Muscle of leg (tissue), 11 donors: ENCODE measurements around the gene LRP5. TPM values are rescaled to one million over a fixed set of nuclear protein-coding genes. Genes with fewer than 3 reads are reported as not detected.
"Not testable (repeated sequence)": the region's sequence is repeated elsewhere in the genome, so short reads cannot be mapped to it uniquely, and the experiment has no call there.

Experiments
- DNase-seq: peaks from one replicate; pipeline ENCODE4 v3.0.0; 2013
- H3K27ac ChIP-seq: one replicate; pipeline ENCODE4 v1.5.1; 2013; ENCODE audit warnings: mild to moderate bottlenecking, low read length, control low read depth
- H3K27me3 ChIP-seq: one replicate; pipeline ENCODE4 v1.6.1; 2013; ENCODE audit warnings: low read length; ENCODE audit not compliant: control insufficient read depth, insufficient read depth
- H3K36me3 ChIP-seq: one replicate; pipeline ENCODE4 v1.6.1; 2013; ENCODE audit warnings: low read length; ENCODE audit not compliant: control insufficient read depth, insufficient read depth
- H3K4me1 ChIP-seq: one replicate; pipeline ENCODE4 v1.6.1; 2013; ENCODE audit warnings: low read length; ENCODE audit not compliant: control insufficient read depth, insufficient read depth
- H3K4me3 ChIP-seq: one replicate; pipeline ENCODE4 v1.5.1; 2013; ENCODE audit warnings: low read length, control low read depth
- H3K9me3 ChIP-seq: replicated peaks from 2 replicates; pipeline ENCODE4 v1.6.1; 2013; ENCODE audit warnings: low read depth, low read length; ENCODE audit not compliant: control insufficient read depth
- WGBS: methylation state at CpG from one replicate; pipeline ENCODE4 v1.1.5; 2013; ENCODE audit warnings: missing lambda C conversion rate; ENCODE audit not compliant: insufficient coverage; 5-methylcytosine and 5-hydroxymethylcytosine counted together
- polyA plus RNA-seq, 8 donors: library from polyadenylated mRNA; unstranded; fragments of 120-200 nt; gene quantifications; one replicate each; pipeline versions ENCODE4 v1.2.1 to v1.2.3, GENCODE V29; 2013; ENCODE audit warnings: inconsistent platforms in 1 of 8, low replicate concordance in 1 of 8; ENCODE audit not compliant: insufficient read length in 8 of 8, insufficient read depth in 1 of 8
- total RNA-seq: library from RNA; stranded (reverse); fragments of 120-200 nt; gene quantifications from one replicate; pipeline ENCODE4 v1.2.4, GENCODE V29; 2013

LRP5 gene
- total and polyA plus RNA-seq, 9 donors = 30.9 to 70.0 (median 65.1) TPM

DNA sequence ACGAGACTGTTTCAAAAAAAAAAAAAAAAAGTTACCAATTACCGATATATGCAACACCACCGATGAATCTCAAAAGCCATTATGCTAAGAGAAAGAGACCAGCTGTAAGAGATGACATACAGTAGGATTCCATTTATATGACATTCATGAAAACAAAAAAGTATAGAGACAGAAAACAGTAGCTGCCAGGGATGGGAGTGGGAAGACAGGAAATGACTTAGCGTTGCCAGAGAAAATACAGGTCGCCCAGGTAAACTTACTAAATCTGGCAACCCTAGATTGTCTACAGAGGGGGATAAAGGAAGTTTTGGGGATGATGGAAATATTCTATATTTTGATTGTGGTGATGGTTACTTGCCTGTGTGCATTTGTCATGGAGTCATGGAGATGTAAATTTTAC, 32.7 kb upstream of the LRP5 start:
- Histone ChIP-seq H3K4me3 (no peak overlapping the region), H3K9me3 (no peaks in the 10 kb centered on the region), H3K36me3 (no peaks in the 10 kb centered on the region), H3K27me3 (no peaks in the 10 kb centered on the region), H3K27ac (no peak overlapping the region), H3K4me1 (no peaks in the 10 kb centered on the region)
- no CpG with 5 or more reads among the region's 5 CpGs for WGBS
- no peak for DNase-seq

DNA sequence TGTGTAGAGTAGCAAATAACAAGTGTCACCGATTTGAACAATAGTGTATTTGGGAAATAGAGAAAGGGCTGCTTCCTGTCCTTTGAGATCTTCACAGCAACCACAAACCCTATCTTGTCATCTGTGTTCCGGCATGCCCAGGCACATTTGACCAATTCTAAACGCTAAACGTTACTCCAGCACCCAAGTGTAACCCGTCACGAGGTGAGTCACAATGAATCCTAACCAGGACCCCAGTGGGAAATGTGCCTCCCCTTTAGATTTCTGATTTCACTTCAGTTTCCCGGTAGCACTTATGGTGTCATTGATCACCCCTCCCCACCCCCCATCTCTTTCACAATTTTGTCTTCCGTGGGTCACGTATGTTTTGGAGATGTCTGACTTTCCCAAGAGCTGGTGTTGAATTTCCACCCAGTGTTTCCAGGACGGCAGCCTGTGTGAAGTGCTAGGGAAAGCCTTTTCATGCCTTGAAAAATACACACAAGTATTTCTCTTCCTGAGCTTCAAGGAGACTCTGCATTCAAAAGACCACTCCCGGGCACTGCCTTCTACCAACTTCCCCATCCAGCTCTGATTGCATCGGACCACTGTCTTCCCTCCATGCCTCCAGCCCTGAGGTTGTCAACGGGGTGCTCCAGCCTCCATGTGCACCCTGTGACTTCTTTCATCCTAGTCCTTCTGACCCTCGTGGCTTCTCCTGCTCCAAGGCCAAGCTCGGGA, 30.1 kb upstream of the LRP5 start:
- 67% methylated on average over 11 of the region's 15 CpGs for WGBS
- no peaks in the 10 kb centered on the region for H3K9me3 ChIP-seq
- no peaks in the 10 kb centered on the region for H3K36me3 ChIP-seq
- no peak overlapping the region for H3K27ac ChIP-seq
- no peak overlapping the region for H3K4me3 ChIP-seq
- no peak for DNase-seq
- no peaks in the 10 kb centered on the region for H3K27me3 ChIP-seq
- H3K4me1 ChIP-seq = no peaks in the 10 kb centered on the region

DNA sequence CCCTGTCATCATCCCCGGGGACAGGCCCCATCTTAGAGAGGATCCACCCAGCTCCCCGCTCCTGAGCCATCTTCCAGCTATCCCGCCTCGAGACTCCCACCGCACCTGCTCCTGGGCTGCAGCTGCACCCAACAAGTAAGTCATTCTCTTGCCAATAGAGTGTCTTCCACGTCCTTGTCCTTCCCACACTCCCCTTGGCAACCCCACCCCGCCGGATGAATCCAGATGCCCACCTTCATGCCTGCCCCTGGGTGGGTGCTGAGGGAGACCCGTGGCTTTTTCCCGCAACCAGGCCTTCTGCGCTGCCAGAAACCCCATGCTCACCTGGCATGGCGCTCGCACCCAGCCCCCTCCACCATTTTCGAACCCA, 29.5 kb upstream of the LRP5 start:
- Histone ChIP-seq H3K4me3 (no peak overlapping the region), H3K9me3 (no peaks in the 10 kb centered on the region), H3K4me1 (no peaks in the 10 kb centered on the region), H3K36me3 (no peaks in the 10 kb centered on the region), H3K27ac (no peak overlapping the region), H3K27me3 (no peaks in the 10 kb centered on the region)
- WGBS = 91% methylated on average over 13 of the region's 14 CpGs
- no peak for DNase-seq

DNA sequence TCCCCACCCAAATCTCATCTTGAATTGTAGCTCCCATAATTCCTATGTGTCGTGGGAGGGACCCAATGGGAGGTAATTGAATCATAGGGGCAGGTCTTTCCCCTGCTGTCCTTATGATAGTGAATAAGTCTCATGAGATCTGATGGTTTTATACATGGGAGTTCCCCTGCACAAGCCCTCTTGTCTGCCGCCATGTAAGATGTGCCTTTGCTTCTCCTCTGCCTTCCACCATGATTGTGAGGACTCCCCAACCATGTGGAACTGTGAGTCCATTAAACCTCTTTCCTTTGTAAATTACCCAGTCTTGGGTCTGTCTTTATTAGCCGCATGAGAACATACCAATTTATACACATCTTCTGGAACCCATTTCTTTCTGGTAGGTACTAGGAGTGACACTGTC, 27.8 kb upstream of the LRP5 start:
- not testable (repeated sequence) for H3K27ac ChIP-seq, DNase-seq, H3K9me3 ChIP-seq, H3K4me3 ChIP-seq, H3K4me1 ChIP-seq, H3K27me3 ChIP-seq, H3K36me3 ChIP-seq
- WGBS = 100% methylated on average over 1 of the region's 3 CpGs

DNA sequence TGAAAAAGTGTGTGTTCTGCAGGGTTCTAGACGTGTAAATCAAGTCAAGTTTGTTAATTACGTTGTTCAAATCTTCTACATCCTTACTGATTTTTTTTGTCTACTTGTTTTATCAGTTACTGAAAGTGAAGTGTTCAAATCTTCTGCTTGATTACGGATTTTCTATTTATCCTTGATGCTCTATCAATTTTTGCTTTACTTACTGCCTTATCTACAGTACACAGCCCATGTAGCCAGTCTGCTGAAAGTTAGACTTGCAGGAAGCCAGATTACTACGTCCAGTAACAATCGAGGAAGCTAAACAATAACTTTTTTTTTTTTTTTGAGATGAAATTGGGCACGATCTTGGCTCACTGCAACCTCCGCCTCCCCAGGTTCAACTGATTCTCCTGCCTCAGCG, 25.0 kb upstream of the LRP5 start:
- Histone ChIP-seq H3K4me1 (no peaks in the 10 kb centered on the region), H3K27ac (no peak overlapping the region), H3K9me3 (peaks cover 2% of the 10 kb centered on the region), H3K4me3 (no peak overlapping the region), H3K27me3 (no peaks in the 10 kb centered on the region), H3K36me3 (no peaks in the 10 kb centered on the region)
- 100% methylated on average over 2 of the region's 8 CpGs for WGBS
- no peak for DNase-seq

DNA sequence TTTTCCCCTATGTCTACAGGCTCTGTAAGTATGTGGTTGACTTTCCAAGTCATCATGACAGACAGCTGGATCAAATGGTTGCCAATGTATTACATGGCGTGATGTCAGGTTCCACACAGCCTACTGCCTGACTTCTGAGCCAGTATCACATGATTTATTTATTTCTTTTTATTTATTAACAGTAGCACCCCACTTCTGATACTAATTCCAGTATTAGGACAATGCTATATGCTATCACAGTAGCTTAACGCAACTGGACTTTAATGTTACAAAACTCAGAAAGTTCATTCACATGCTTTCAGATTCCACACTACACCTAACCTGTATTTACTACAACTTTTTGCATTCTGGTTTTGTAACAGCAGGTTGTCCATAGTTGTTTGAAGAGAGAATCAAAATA, 22.9 kb upstream of the LRP5 start:
- Histone ChIP-seq H3K9me3 (peaks cover 2% of the 10 kb centered on the region), H3K27me3 (no peaks in the 10 kb centered on the region), H3K4me3 (no peak overlapping the region), H3K4me1 (no peaks in the 10 kb centered on the region), H3K27ac (no peak overlapping the region), H3K36me3 (no peaks in the 10 kb centered on the region)
- 100% methylated on average over 1 of the region's 2 CpGs for WGBS
- no peak for DNase-seq

DNA sequence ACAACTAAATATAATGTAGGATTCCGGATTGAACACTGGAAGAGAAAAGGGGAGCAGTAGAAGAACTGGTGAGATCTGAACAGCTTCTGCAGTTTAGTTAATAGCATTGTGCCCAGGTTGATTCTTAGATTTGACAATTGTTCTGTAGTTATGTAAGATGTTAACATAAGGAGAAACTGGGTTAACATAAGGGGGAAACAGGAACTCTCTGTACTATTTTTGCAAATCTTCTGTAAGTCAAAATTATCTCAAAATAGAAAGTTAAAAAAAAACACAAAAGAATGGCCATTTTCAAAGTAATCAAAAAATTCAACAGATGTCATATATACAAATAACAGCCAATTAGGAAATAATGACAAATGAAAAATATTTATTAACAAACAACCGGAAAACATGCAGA, 18.7 kb upstream of the LRP5 start:
- WGBS = no CpG with 5 or more reads among the region's 2 CpGs
- H3K36me3 ChIP-seq = no peaks in the 10 kb centered on the region
- H3K27me3 ChIP-seq = no peaks in the 10 kb centered on the region
- DNase-seq = no peak
- no peak overlapping the region for H3K4me3 ChIP-seq
- peaks cover 2% of the 10 kb centered on the region for H3K9me3 ChIP-seq
- H3K27ac ChIP-seq = no peak overlapping the region
- peaks cover 13% of the 10 kb centered on the region for H3K4me1 ChIP-seq

DNA sequence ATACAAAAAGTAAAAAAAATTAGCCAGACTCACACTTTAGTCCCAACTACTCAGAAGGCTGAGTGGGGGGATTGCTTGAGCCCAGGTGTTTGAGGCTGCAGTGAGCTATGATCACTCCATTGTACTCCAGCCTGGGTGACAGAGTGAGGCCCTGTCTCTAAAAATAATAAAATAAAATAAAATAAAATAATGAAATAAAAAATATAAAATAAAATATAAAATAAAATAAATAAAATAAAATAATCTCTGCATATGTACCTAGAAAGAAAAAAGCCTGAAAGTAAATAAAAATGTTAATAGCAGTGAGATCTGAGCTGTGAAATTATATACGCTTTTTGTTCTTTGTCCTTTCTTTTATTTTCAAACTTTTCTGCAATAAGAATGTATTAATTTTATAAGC, 17.1 kb upstream of the LRP5 start:
- no peak for DNase-seq
- no peaks in the 10 kb centered on the region for H3K27me3 ChIP-seq
- H3K4me3 ChIP-seq = no peak overlapping the region
- H3K4me1 ChIP-seq = peaks cover 15% of the 10 kb centered on the region
- H3K27ac ChIP-seq = no peak overlapping the region
- H3K36me3 ChIP-seq = no peaks in the 10 kb centered on the region
- WGBS = no CpG with 5 or more reads among the region's 1 CpG
- peaks cover 2% of the 10 kb centered on the region for H3K9me3 ChIP-seq

DNA sequence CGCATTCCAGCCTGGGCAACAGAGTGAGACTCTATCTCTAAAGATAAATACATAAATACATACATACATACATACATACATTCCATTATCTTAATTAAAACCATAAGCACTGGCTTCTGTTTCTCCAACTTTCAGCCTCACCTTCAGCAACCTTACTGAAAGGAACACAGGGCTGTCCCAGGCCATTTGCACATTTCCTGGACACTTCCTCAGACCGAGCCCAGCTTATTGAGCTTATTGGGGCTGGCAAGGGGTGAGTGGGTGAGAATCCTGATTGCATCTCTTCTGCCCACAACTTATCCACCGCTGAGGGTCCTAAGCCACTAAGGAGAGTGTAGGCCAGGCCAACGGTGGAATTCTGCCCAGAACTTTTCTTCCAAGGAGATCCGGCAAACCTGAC, 16.5 kb upstream of the LRP5 start:
- H3K27ac ChIP-seq = no peak overlapping the region
- no peak overlapping the region for H3K4me3 ChIP-seq
- WGBS = 84% methylated on average over 3 of the region's 5 CpGs
- H3K9me3 ChIP-seq = no peaks in the 10 kb centered on the region
- H3K4me1 ChIP-seq = peaks cover 15% of the 10 kb centered on the region
- H3K36me3 ChIP-seq = no peaks in the 10 kb centered on the region
- H3K27me3 ChIP-seq = no peaks in the 10 kb centered on the region
- DNase-seq = no peak

DNA sequence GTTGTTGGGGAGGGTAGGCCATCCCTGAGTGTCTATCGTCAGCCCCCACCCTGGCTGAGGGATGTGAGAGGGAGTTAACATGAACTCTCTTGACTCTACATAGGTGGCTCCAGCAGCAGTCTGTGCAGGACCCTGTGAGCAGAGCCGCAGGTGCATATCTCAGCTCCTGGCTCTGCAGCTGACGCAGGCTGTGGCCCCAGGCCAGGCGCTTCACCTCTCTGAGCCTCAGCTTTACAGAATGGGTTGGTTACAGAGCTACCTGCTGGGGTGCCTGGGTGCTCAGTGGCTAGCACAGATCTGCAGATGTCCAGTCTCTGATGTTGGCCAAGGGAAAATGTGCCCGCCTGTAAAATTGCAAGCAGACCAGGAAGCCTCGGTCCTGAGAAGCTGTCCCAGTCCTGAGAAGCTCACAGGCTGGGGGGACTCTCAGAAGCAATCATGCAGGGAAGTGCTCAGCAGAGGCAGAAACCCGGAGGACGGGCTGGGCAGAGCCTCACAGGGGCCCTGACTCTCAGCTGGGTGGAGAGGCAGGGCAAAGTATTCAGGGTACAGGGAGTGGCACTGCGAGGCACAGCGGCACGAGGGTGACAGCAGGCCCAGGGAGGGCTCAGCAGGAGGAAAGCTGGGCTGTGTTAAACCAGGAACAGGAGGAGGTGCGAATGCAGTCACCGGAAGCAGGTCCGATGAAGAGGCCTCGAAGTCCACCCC, 15.9 kb upstream of the LRP5 start:
- DNase-seq = no peak
- no peaks in the 10 kb centered on the region for H3K9me3 ChIP-seq
- H3K4me1 ChIP-seq = peaks cover 15% of the 10 kb centered on the region
- 82% methylated on average over 14 of the region's 15 CpGs for WGBS
- no peaks in the 10 kb centered on the region for H3K27me3 ChIP-seq
- no peaks in the 10 kb centered on the region for H3K36me3 ChIP-seq
- H3K27ac ChIP-seq = no peak overlapping the region
- no peak overlapping the region for H3K4me3 ChIP-seq
